GM12891 (cell line): Measurements from ENCODE around the gene POGZ. TPM values are rescaled to one million over a fixed set of nuclear protein-coding genes. Genes with fewer than 3 reads are reported as not detected.

Experiments used
- DNase-seq: peaks from one replicate; pipeline ENCODE4 v3.0.0; 2011; ENCODE audit warnings: low spot score; ENCODE audit not compliant: insufficient read length
- FAIRE-seq: peaks from 2 replicates; lab custom pipeline; 2011; peaks lifted over from hg19 to GRCh38; lab: Jason Lieb, UNC
- PAX5 ChIP-seq: IDR thresholded peaks from 2 replicates; pipeline ENCODE4 v1.6.1; 2011; ENCODE audit warnings: low read length, moderate library complexity, mild to moderate bottlenecking; ENCODE audit not compliant: insufficient read depth, severe bottlenecking
- POLR2A ChIP-seq: IDR thresholded peaks from 2 replicates; pipeline ENCODE4 v1.6.1; 2011; ENCODE audit warnings: low read depth, low read length, control low read depth
- POLR2AphosphoS5 ChIP-seq: IDR thresholded peaks from 2 replicates; pipeline ENCODE4 v1.6.1; 2011; ENCODE audit warnings: low read depth, low read length, control low read depth
- POU2F2 ChIP-seq: IDR thresholded peaks from 2 replicates; pipeline ENCODE4 v1.6.1; 2011; ENCODE audit warnings: low read depth, mild to moderate bottlenecking, control low read depth, low read length, moderate library complexity
- SPI1 ChIP-seq: IDR thresholded peaks from 2 replicates; pipeline ENCODE4 v1.6.1; 2011; ENCODE audit warnings: low read depth, low read length, control low read depth
- TAF1 ChIP-seq: IDR thresholded peaks from 2 replicates; pipeline ENCODE4 v1.6.1; 2011; ENCODE audit warnings: low read depth, low read length, control low read depth
- polyA plus RNA-seq: library from polyadenylated mRNA; unstranded; fragments of >200 nt; gene quantifications from one replicate; pipeline ENCODE4 v1.2.1, GENCODE V29; 2012; ENCODE audit warnings: low read depth, missing spikeins, inconsistent platforms; ENCODE audit not compliant: missing spikeins

The POGZ gene
- 20.4 TPM for polyA plus RNA-seq

- TF ChIP-seq TAF1, result peak; percentile 62; the same call in 1 of the 2 replicates
- TF ChIP-seq POU2F2, result peak; percentile 21; the same call in 1 of the 2 replicates
- peak; percentile 44 for TF ChIP-seq SPI1
- no peak; the same call in none of the 2 replicates for TF ChIP-seq POLR2A
- no peak for TF ChIP-seq PAX5
- peak; percentile 62 for TF ChIP-seq POLR2AphosphoS5
- DNase-seq (peak; percentile 88), FAIRE-seq (peak; percentile 83)
These were observed at the start of gene POGZ for GRCh38 chr1:151459331-151460046. TSS of gene POGZ (minus strand) at chr1:151459494. CDS start at chr1:151442204, 17,290 bp downstream.

DNA sequence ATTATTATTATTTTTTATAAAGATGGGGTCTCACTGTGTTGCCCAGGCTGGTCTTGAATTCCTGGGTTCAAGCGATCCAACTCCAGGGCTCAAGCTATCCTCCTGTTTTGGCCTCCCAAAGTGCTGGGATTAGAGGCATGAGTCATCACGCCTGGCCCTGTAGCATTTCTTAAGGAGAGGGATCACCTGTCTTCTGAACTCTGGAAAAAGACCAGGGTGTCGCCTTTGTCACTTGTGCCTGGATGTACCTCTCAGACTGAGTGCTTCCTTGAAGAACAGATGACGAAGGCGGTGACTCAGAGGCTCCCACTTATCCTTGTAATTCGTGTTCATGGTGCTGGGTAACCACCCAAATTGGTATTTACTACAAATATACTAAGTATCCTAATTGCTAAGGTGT is 49.5 kb upstream of the POGZ start:
- DNase-seq (no peak), FAIRE-seq (no peak)
- no peak for TF ChIP-seq SPI1
- no peak for TF ChIP-seq POLR2AphosphoS5
- no peak for TF ChIP-seq TAF1
- TF ChIP-seq PAX5, result no peak
- TF ChIP-seq POU2F2, result no peak
- no peak for TF ChIP-seq POLR2A

- TF ChIP-seq PAX5, result no peak
- no peak for TF ChIP-seq POU2F2
- TF ChIP-seq TAF1, result no peak
- no peak for TF ChIP-seq SPI1
- no peak for TF ChIP-seq POLR2A
- no peak for TF ChIP-seq POLR2AphosphoS5
- FAIRE-seq, result no peak
- no peak for DNase-seq
These were observed 45.5 kb upstream of the POGZ start for GRCh38 chr1:151504759-151505158.

DNA sequence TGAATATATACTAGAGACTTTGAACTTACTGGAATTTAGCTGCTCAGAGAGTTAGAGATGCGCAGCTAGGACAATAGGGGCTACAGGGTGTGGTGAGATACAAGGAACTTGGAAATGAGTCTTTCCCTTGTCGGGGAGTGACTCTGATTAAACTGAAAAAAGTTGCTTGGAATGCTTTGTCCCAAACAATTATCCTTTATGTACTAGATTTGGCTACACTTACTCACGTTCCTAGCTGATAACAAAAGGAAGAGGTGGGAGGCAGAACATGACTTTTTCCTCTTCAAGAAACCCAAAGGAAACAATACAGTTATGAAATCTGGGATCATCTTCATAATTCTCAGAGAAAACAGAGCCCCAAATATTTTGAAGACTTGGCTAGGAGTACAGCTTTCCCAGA is 45.0 kb upstream of the POGZ start:
- TF ChIP-seq POU2F2 (no peak), PAX5 (no peak), POLR2A (no peak), SPI1 (no peak), TAF1 (no peak), POLR2AphosphoS5 (no peak)
- FAIRE-seq (no peak), DNase-seq (no peak)

- FAIRE-seq (no peak), DNase-seq (no peak)
- no peak for TF ChIP-seq PAX5
- TF ChIP-seq POLR2AphosphoS5, result no peak
- TF ChIP-seq POLR2A, result no peak
- TF ChIP-seq SPI1, result no peak
- TF ChIP-seq POU2F2, result no peak
- no peak for TF ChIP-seq TAF1
These were observed 43.8 kb upstream of the POGZ start for GRCh38 chr1:151502859-151503780.

GRCh38 chr1:151502035-151502700 is 42.9 kb upstream of the POGZ start:
- DNase-seq, result no peak
- FAIRE-seq, result no peak
- TF ChIP-seq POU2F2 (no peak), POLR2A (no peak), POLR2AphosphoS5 (no peak), PAX5 (no peak), SPI1 (no peak), TAF1 (no peak)

DNA sequence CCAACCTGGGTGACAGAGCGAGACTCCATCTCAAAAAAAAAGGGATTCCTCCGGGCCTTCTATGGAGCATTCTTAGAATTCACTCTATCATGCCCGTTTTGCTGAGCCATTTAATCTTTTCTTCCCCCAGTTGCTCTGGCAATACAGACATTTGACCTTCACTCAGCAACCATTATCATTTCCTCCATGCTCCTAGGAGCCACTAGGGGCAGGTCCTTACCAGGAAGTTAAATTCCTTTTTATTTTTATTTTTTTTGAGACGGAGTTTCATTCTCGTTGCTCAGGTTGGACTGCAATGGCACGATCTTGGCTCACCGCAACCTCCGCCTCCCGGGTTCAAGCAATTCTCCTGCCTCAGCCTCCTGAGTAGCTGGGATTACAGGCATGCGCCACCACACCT is 42.2 kb upstream of the POGZ start:
- FAIRE-seq, result no peak
- no peak for DNase-seq
- no peak for TF ChIP-seq POLR2A
- TF ChIP-seq POU2F2, result no peak
- TF ChIP-seq TAF1, result no peak
- TF ChIP-seq SPI1, result no peak
- TF ChIP-seq POLR2AphosphoS5, result no peak
- no peak for TF ChIP-seq PAX5

DNA sequence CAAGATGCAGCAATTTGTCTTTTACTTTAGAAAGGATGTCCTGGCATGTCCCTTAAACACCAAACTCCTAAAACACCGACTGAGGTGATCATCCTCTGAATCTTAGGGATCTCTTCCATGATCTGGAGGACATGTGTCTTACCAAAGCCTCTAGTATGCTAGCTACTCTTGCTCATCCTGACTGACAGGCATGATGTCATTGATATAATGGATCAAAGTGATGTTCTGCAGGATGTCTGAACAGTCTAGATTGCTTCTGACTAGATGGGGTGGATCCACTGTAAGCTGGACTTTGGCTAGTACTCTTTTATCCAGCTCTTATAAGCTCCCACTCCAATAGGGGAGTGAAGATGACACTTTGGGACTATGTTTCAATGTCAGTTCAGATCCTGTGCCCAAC is 40.6 kb upstream of the POGZ start:
- no peak for FAIRE-seq
- no peak for DNase-seq
- no peak for TF ChIP-seq TAF1
- no peak for TF ChIP-seq PAX5
- no peak for TF ChIP-seq POLR2A
- TF ChIP-seq SPI1, result no peak
- TF ChIP-seq POLR2AphosphoS5, result no peak
- TF ChIP-seq POU2F2, result no peak
